ENCODE data around the gene ERICH4.
"Not testable (repeated sequence)": the region's sequence is repeated elsewhere in the genome, so short reads cannot be mapped to it uniquely, and the experiment has no call there.

The ERICH4 gene

GRCh38 chr19:41449079-41449864, 6.3 kb downstream of the ERICH4 start:
- TF ChIP-seq ZFX (IDR thresholded peaks at IDR 0.05) = no peak
- TF ChIP-seq CTCF (conservative IDR thresholded peaks at IDR 0.05) = peak; percentile 84
- no peak overlapping the region for H3K27ac ChIP-seq

GRCh38 chr19:41449865-41450178, 6.9 kb downstream of the ERICH4 start:
- TF ChIP-seq ZFX (IDR thresholded peaks at IDR 0.05) (no peak), CTCF (conservative IDR thresholded peaks at IDR 0.05) (no peak)
- H3K27ac ChIP-seq = no peak overlapping the region

DNA sequence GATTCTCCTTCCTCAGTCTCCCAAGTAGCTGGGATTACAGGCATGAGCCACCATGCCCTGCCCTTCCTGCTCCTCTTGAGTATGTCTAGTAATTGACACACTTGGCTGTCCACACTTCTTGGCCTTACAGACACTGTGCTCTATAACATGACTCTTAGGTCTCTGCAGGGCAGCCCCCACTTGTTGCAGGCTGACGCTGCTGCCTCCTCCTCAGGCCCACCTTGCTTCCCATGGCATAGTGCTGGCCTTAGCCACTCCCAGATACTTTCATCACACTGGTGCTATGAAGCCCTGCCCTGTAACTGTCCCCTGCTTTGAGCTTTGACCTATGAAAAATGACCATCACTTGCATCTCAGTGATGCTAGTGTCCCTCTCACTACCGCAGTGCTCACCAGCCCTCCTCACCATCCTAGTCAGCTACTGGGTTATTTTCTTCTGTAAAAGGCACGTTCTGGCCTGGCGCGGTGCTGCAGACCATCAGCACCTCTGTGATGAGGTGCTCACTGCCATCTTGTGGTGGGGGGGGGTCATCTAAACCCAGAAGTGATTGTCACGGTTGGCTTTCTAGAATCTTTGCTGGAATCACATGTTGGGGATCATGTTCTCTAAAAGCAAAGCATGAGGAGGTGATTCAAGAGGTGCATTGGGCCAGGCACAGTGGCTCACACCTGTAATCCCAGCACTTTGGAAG, 9.8 kb downstream of the ERICH4 start:
- TF ChIP-seq ZFX (IDR thresholded peaks at IDR 0.05) = no peak
- TF ChIP-seq CTCF (conservative IDR thresholded peaks at IDR 0.05) = no peak

DNA sequence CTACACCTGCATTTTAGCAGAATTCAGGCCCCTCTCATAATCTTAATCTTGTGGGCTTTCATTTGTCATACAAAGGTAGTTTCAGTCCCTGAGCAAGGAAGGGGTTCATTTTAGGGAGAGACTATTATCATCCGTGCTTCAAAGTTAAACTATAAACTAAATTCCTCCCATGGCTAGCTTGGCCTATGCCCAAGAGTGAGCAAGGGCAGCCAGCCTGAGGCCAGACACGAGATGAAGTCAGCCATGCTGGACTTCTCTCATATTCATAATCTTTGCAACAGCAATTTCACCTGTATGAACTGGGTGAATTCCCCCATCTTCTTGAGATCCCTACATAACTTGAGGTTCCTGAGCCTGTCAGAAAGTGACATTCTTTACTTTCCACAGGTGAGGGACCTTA, 13.0 kb downstream of the ERICH4 start:
- TF ChIP-seq ZFX (IDR thresholded peaks at IDR 0.05) (no peak), CTCF (conservative IDR thresholded peaks at IDR 0.05) (no peak)
- H3K27ac ChIP-seq = peak overlapping the region; percentile 36; the same call in 1 of the 2 replicates

More for the DNA sequence above, 9.8 kb downstream of the ERICH4 start:
- no peak overlapping the region for H3K27ac ChIP-seq

GRCh38 chr19:41456342-41456918, 13.5 kb downstream of the ERICH4 start:
- TF ChIP-seq ZFX (IDR thresholded peaks at IDR 0.05) (no peak), CTCF (conservative IDR thresholded peaks at IDR 0.05) (no peak)
- peak overlapping the region; percentile 36; the same call in 1 of the 2 replicates for H3K27ac ChIP-seq

GRCh38 chr19:41457241-41457640, 14.3 kb downstream of the ERICH4 start:
- TF ChIP-seq ZFX (IDR thresholded peaks at IDR 0.05) (no peak), CTCF (conservative IDR thresholded peaks at IDR 0.05) (no peak)
- peak overlapping the region; percentile 16; the same call in 1 of the 2 replicates for H3K27ac ChIP-seq

DNA sequence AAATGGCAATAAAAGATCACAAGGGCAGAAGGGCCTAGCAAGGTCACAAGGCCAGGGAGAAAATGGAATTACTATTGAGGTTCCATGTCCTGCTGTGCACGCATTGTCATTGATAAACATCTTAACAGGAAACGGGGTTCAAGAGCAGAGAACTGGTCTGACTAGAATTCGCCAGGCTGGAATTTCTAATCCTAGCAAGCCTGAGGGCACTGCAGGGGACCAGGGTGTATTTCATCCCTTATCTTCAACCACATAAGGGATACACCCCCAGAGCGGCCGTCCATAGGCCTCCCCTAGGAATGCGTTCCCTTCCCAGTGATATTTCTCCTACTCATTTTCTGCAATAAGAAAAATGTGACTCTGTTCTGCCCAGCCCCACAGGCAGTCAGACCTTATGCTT, 19.5 kb downstream of the ERICH4 start:
- TF ChIP-seq ZFX (IDR thresholded peaks at IDR 0.05) (no peak), CTCF (conservative IDR thresholded peaks at IDR 0.05) (no peak)
- H3K27ac ChIP-seq = no peak overlapping the region

- not testable (repeated sequence) for H3K27ac ChIP-seq
Observed at GRCh38 chr19:41463257-41464256, 20.6 kb downstream of the ERICH4 start.
